OCI-LY7 (cell line): ENCODE results near the gene RAX2.

ENCODE experiments used
- EZH2phosphoT487 ChIP-seq: fragments of 200-600 bp; sonication (generic); IDR thresholded peaks from 2 replicates; pipeline ENCODE4 v1.6.1; 2018; ENCODE audit warnings: low read depth, borderline replicate concordance, mild to moderate bottlenecking, mixed run types, antibody characterized with exemption, low read length, moderate library complexity, mixed read lengths
- TF ChIP-seq, protein P1 (sequence below): fragments of 200-600 bp; sonication (generic); conservative IDR thresholded peaks from 2 replicates; pipeline ENCODE4 v1.5.1; 2014; ENCODE audit warnings: mild to moderate bottlenecking, antibody characterized with exemption, low read length, moderate library complexity, mixed read lengths

DNA sequence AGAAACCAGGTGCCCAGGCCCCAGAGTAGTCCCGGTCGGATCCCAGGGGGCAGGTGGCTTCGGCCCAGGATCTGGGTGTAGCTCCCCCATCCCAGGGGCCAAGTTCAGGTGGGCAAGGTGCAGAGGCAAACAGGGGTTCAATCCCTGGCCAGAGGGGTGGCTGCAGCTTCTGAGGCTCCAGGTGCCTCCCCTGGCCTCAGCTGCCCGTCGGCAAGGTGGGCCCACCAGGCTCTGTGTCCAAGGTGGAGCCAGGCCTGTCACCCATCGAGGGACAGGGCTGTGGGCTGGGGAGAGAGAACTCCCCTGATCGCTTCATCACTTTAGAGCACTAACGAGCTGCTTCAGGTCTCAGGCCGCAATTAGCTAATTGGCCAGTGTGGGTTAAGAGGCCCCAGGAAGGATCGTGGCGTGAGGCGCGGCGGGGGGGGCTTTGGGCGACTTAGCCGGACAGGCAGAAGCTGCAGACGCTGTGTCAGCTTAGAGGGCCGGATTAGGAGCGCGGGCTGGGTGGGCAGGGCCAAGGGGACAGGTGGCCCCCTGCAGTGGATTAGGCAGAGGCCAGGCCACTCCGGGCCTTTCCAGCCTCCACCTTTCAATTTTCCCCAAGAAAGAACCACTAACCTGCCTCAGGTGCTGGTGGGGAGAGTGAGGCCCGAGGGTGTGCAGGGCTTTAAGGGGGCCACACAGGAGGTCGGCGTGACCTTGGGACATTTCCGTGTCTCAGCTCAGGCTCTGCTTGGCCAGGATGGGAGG lies 2.8 kb upstream of the RAX2 start:
- TF ChIP-seq, protein P1, sequence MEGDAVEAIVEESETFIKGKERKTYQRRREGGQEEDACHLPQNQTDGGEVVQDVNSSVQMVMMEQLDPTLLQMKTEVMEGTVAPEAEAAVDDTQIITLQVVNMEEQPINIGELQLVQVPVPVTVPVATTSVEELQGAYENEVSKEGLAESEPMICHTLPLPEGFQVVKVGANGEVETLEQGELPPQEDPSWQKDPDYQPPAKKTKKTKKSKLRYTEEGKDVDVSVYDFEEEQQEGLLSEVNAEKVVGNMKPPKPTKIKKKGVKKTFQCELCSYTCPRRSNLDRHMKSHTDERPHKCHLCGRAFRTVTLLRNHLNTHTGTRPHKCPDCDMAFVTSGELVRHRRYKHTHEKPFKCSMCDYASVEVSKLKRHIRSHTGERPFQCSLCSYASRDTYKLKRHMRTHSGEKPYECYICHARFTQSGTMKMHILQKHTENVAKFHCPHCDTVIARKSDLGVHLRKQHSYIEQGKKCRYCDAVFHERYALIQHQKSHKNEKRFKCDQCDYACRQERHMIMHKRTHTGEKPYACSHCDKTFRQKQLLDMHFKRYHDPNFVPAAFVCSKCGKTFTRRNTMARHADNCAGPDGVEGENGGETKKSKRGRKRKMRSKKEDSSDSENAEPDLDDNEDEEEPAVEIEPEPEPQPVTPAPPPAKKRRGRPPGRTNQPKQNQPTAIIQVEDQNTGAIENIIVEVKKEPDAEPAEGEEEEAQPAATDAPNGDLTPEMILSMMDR, result no peak
- no peak for TF ChIP-seq EZH2phosphoT487
